A549 (cell line): ENCODE data around the gene DTD2. TPM values are rescaled to one million over a fixed set of nuclear protein-coding genes. Genes with fewer than 3 reads are reported as not detected.

Experiments
- ATAC-seq, 2 experiments: fragments of 200-7000 bp in 1 of 2; fragments of >200 bp in 1 of 2; cut with Nextera tagmentation in 1 of 2; cut with Tn5 transposase in 1 of 2; 3 replicates each; pipeline versions ENCODE4 v1.8.0 to v1.9.1; 2018 to 2020; ENCODE audit warnings: mild to moderate bottlenecking in 1 of 2, moderate library complexity in 1 of 2
- CTCF ChIA-PET: fragments of 300-600 bp; sonication (Branson Sonifier 250); formaldehyde crosslinking; extraction: SDS; loops from one replicate; lab custom pipeline; 2021; ENCODE audit warnings: antibody characterized with exemption, inconsistent platforms; lab: Yijun Ruan, JAX
- POLR2A ChIA-PET: fragments of 350-600 bp; formaldehyde crosslinking; extraction: SDS; loops from one replicate; lab custom pipeline; 2021; ENCODE audit warnings: antibody characterized with exemption, inconsistent platforms; lab: Yijun Ruan, JAX
- DNase-seq, 2 experiments: peaks; one replicate each; pipeline versions ENCODE4 v3.0.0 to v3.0.0-alpha.2; 2011 to 2016; ENCODE audit warnings: low read depth in 1 of 2, low spot score in 1 of 2
- FAIRE-seq: peaks from 2 replicates; lab custom pipeline; 2011; peaks lifted over from hg19 to GRCh38; lab: Jason Lieb, UNC
- H3K27ac ChIP-seq, 2 experiments: fragments of >200 bp; sonication (Bioruptor Twin); formaldehyde crosslinking; 3 replicates each; pipeline ENCODE4 v1.5.1; 2016 to 2017
- H3K4me1 ChIP-seq: fragments of >200 bp; sonication (Bioruptor Twin); formaldehyde crosslinking; 3 replicates; pipeline ENCODE4 v1.6.1; 2016
- H3K4me2 ChIP-seq: fragments of >200 bp; sonication (Bioruptor Twin); formaldehyde crosslinking; 3 replicates; pipeline ENCODE4 v1.6.1; 2016
- H3K4me3 ChIP-seq: fragments of >200 bp; sonication (Bioruptor Twin); formaldehyde crosslinking; 3 replicates; pipeline ENCODE4 v1.5.1; 2016
- H3K9me3 ChIP-seq: fragments of >200 bp; sonication (Bioruptor Twin); formaldehyde crosslinking; 3 replicates; pipeline ENCODE4 v1.6.1; 2016
- CHD2 ChIP-seq: fragments of 150-350 bp; IDR thresholded peaks from 2 replicates; pipeline ENCODE4 v1.6.1; 2014; ENCODE audit warnings: low read length; ENCODE audit not compliant: partially characterized antibody
- FOSB ChIP-seq: fragments of 250-450 bp; sonication (Bioruptor Pico); IDR thresholded peaks from 2 replicates; pipeline ENCODE4 v1.5.0; 2020; ENCODE audit warnings: mild to moderate bottlenecking, moderate library complexity
- HOXA7 ChIP-seq: fragments of 250-450 bp; sonication (Bioruptor Pico); IDR thresholded peaks from 2 replicates; pipeline ENCODE4 v1.5.0; 2020; ENCODE audit warnings: mild to moderate bottlenecking, moderate library complexity
- HOXB13 ChIP-seq: fragments of 250-450 bp; sonication (Bioruptor Pico); IDR thresholded peaks from 2 replicates; pipeline ENCODE4 v1.5.0; 2020; ENCODE audit warnings: low read depth, mild to moderate bottlenecking, moderate library complexity
- KDM1A ChIP-seq: fragments of 200-600 bp; sonication (generic); IDR thresholded peaks from 2 replicates; pipeline ENCODE4 v1.6.1; 2016; ENCODE audit warnings: low read depth, mild to moderate bottlenecking
- MAFK ChIP-seq: fragments of 450-650 bp; IDR thresholded peaks from 2 replicates; pipeline ENCODE4 v1.6.1; 2014; ENCODE audit not compliant: partially characterized antibody
- NFE2L2 ChIP-seq: fragments of 150-350 bp; conservative IDR thresholded peaks from 2 replicates; pipeline ENCODE4 v1.6.1; 2014; ENCODE audit warnings: low read length
- POLR2AphosphoS2 ChIP-seq: conservative IDR thresholded peaks from 2 replicates; pipeline ENCODE4 v1.6.1; 2012; ENCODE audit warnings: low read length, improper control_type of control experiment, inconsistent platforms
- RNF2 ChIP-seq: fragments of 200-600 bp; sonication (generic); IDR thresholded peaks from 2 replicates; pipeline ENCODE4 v1.6.1; 2016; ENCODE audit warnings: low read depth, mild to moderate bottlenecking, antibody characterized with exemption, moderate library complexity, borderline replicate concordance
- TP53 ChIP-seq: fragments of 250-450 bp; sonication (Bioruptor Pico); IDR thresholded peaks from 2 replicates; pipeline ENCODE4 v1.5.0; 2021; ENCODE audit warnings: mild to moderate bottlenecking, moderate library complexity
- ZNF302 ChIP-seq: fragments of 250-450 bp; sonication (Bioruptor Pico); IDR thresholded peaks from 2 replicates; pipeline ENCODE4 v1.9.0; 2021; ENCODE audit warnings: inconsistent platforms, mild to moderate bottlenecking, moderate library complexity
- WGBS: methylation state at CpG from one replicate; pipeline ENCODE4 v1.1.6; 2017; ENCODE audit errors: missing lambda C conversion rate; 5-methylcytosine and 5-hydroxymethylcytosine counted together
- polyA plus RNA-seq, 4 experiments: library from polyadenylated mRNA; depleted of rRNA in 3 of 4; stranded (reverse); fragments of >200 nt; fragmentation: RNase III in 1 of 4; extraction: RNeasy Plus Mini Kit Qiagen cat#74134 plus additional on column Dnase treatment in 1 of 4; gene quantifications; 2 replicates in 3 of 4; 3 replicates in 1 of 4; pipeline ENCODE4 v1.2.3, GENCODE V29; 2011 to 2017
- TF ChIP-seq, protein P1 (sequence below): fragments of >200 bp; sonication (Bioruptor Twin); formaldehyde crosslinking; IDR thresholded peaks from 3 replicates; pipeline ENCODE4 v1.6.1; 2016
- TF ChIP-seq, protein P2 (sequence below): fragments of >200 bp; sonication (Bioruptor Twin); formaldehyde crosslinking; IDR thresholded peaks from 3 replicates; pipeline ENCODE4 v1.5.1; 2016
- TF ChIP-seq, protein P3 (sequence below): fragments of 450-650 bp; IDR thresholded peaks from 2 replicates; pipeline ENCODE4 v1.6.1; 2014; ENCODE audit warnings: antibody characterized with exemption
- TF ChIP-seq, protein P4 (sequence below): fragments of >200 bp; sonication (Bioruptor Twin); formaldehyde crosslinking; IDR thresholded peaks from 2 replicates; pipeline ENCODE4 v1.6.1; 2016
- TF ChIP-seq, protein P5 (sequence below): fragments of 250-450 bp; sonication (Bioruptor Pico); IDR thresholded peaks from 2 replicates; pipeline ENCODE4 v1.5.0; 2021; ENCODE audit warnings: mild to moderate bottlenecking, moderate library complexity, borderline replicate concordance

Gene DTD2
- polyA plus RNA-seq, 2 of the 4 experiments (the other 2 are of a cell fraction) = 28.5 to 39.5 TPM

DNA sequence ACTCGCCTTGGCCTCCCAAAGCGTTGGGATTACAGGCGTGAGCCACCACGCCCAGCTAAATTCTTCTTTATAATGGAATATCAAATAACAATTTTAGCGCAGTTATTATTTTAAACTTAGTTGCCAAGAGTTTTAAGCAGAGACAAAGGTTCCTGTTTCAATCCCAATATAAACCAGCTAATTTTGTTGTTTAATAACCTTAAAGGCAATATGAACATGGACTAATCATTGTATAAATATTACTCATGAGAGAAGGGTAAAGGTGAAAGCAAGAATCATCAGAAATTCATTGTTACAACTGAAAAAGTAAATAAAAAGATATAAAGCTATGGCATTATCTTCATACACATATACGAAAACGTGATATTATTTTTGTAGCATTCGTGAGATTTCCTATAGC, 8.2 kb downstream of the DTD2 start:
- Histone ChIP-seq H3K4me3 (no peak overlapping the region), H3K9me3 (no peaks in the 10 kb centered on the region), H3K4me2 (no peak overlapping the region), H3K27ac (no peak overlapping the region), H3K4me1 (peaks cover 23% of the 10 kb centered on the region)
- POLR2A ChIA-PET = interaction anchor here (1.4 to 2.6 kb wide), 2 partner anchors 29 to 627 kb away, joined by 3 to 33 read pairs; partner anchors contain the start of gene HEATR5A
- ATAC-seq = no peak
- TF ChIP-seq POLR2AphosphoS2 (no peak), FOSB (CRISPR knock-in tag) (no peak), HOXA7 (CRISPR knock-in tag) (no peak), RNF2 (no peak), NFE2L2 (no peak), TP53 (CRISPR knock-in tag) (no peak)
- TF ChIP-seq, protein P1, sequence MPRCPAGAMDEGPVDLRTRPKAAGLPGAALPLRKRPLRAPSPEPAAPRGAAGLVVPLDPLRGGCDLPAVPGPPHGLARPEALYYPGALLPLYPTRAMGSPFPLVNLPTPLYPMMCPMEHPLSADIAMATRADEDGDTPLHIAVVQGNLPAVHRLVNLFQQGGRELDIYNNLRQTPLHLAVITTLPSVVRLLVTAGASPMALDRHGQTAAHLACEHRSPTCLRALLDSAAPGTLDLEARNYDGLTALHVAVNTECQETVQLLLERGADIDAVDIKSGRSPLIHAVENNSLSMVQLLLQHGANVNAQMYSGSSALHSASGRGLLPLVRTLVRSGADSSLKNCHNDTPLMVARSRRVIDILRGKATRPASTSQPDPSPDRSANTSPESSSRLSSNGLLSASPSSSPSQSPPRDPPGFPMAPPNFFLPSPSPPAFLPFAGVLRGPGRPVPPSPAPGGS = no peak
- TF ChIP-seq, protein P2, sequence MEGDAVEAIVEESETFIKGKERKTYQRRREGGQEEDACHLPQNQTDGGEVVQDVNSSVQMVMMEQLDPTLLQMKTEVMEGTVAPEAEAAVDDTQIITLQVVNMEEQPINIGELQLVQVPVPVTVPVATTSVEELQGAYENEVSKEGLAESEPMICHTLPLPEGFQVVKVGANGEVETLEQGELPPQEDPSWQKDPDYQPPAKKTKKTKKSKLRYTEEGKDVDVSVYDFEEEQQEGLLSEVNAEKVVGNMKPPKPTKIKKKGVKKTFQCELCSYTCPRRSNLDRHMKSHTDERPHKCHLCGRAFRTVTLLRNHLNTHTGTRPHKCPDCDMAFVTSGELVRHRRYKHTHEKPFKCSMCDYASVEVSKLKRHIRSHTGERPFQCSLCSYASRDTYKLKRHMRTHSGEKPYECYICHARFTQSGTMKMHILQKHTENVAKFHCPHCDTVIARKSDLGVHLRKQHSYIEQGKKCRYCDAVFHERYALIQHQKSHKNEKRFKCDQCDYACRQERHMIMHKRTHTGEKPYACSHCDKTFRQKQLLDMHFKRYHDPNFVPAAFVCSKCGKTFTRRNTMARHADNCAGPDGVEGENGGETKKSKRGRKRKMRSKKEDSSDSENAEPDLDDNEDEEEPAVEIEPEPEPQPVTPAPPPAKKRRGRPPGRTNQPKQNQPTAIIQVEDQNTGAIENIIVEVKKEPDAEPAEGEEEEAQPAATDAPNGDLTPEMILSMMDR = no peak
- TF ChIP-seq, protein P3, sequence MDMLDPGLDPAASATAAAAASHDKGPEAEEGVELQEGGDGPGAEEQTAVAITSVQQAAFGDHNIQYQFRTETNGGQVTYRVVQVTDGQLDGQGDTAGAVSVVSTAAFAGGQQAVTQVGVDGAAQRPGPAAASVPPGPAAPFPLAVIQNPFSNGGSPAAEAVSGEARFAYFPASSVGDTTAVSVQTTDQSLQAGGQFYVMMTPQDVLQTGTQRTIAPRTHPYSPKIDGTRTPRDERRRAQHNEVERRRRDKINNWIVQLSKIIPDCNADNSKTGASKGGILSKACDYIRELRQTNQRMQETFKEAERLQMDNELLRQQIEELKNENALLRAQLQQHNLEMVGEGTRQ = no peak
- no peak for DNase-seq
- 65% methylated on average over 8 of the region's 8 CpGs for WGBS
- FAIRE-seq = peak; percentile 56
- CTCF ChIA-PET = interaction anchor here (1.2 to 2.2 kb wide), 14 partner anchors 14 to 320 kb away, joined by 3 to 14 read pairs (median 4); partner anchors contain the start of genes HEATR5A and HECTD1

DNA sequence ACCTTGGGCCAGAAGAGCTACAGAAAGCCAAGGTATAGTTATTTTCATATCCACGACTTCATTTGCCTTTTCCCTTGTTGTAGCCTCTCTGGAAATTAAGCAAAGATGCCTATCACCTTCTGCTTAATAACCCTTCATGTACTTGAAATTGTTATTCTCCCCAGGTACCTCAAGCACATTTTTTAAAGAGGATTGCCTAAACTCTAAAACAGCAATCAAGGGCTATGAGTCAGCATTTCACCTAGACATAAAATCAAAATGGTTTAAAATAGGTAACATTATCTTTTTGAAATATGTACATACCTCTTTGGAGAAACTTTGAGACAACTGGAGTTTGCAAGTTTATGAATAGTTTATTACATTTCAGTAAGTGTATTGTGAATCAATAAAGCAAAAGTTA, 11.6 kb downstream of the DTD2 start:
- 77% methylated on average over 1 of the region's 1 CpG for WGBS
- peak overlapping the region; percentile 27 to 60; a peak in 4 of 6 replicates for H3K27ac ChIP-seq
- no peak overlapping the region for H3K4me3 ChIP-seq
- ATAC-seq = no peak
- no peak for DNase-seq
- FAIRE-seq = peak; percentile 36
- no peak overlapping the region for H3K4me2 ChIP-seq
- H3K9me3 ChIP-seq = no peaks in the 10 kb centered on the region
- CTCF ChIA-PET = interaction anchor here (0.8 to 1.2 kb wide), 2 partner anchors 9 to 11 kb away, joined by 3 read pairs; no protein-coding TSS in a partner anchor
- POLR2A ChIA-PET = interaction anchor here (1.0 to 1.5 kb wide), 2 partner anchors 12 to 25 kb away, joined by 3 to 19 read pairs; partner anchors contain the start of genes DTD2 and HEATR5A
- H3K4me1 ChIP-seq = peaks cover 41% of the 10 kb centered on the region
- TF ChIP-seq, protein P4, sequence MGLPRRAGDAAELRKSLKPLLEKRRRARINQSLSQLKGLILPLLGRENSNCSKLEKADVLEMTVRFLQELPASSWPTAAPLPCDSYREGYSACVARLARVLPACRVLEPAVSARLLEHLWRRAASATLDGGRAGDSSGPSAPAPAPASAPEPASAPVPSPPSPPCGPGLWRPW = no peak
- no peak for TF ChIP-seq ZNF302 (CRISPR knock-in tag)
- no peak for TF ChIP-seq CHD2
- no peak for TF ChIP-seq HOXB13 (CRISPR knock-in tag)
- TF ChIP-seq, protein P5, sequence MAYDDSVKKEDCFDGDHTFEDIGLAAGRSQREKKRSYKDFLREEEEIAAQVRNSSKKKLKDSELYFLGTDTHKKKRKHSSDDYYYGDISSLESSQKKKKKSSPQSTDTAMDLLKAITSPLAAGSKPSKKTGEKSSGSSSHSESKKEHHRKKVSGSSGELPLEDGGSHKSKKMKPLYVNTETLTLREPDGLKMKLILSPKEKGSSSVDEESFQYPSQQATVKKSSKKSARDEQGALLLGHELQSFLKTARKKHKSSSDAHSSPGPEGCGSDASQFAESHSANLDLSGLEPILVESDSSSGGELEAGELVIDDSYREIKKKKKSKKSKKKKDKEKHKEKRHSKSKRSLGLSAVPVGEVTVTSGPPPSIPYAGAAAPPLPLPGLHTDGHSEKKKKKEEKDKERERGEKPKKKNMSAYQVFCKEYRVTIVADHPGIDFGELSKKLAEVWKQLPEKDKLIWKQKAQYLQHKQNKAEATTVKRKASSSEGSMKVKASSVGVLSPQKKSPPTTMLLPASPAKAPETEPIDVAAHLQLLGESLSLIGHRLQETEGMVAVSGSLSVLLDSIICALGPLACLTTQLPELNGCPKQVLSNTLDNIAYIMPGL (CRISPR knock-in tag) = no peak
- peak; percentile 53 for TF ChIP-seq MAFK
- TF ChIP-seq KDM1A = no peak
